HepG2 (cell line): Measurements from ENCODE around the gene ZKSCAN1. TPM values are rescaled to one million over a fixed set of nuclear protein-coding genes. Genes with fewer than 3 reads are reported as not detected.

Experiments used
- ARID4A ChIP-seq: sonication (generic); formaldehyde crosslinking; IDR thresholded peaks from 2 replicates; pipeline ENCODE4 v1.5.0; 2020; ENCODE audit warnings: mild to moderate bottlenecking, missing genetic modification reagents, borderline replicate concordance
- CBX5 ChIP-seq: sonication (generic); formaldehyde crosslinking; IDR thresholded peaks from 2 replicates; pipeline ENCODE4 v1.4.0; 2020; ENCODE audit warnings: missing genetic modification reagents, borderline replicate concordance
- DR1 ChIP-seq: sonication (generic); formaldehyde crosslinking; IDR thresholded peaks from 2 replicates; pipeline ENCODE4 v1.8.0; 2021; ENCODE audit warnings: mild to moderate bottlenecking, missing genetic modification reagents, inconsistent platforms
- EP300 ChIP-seq, 3 experiments: sonication (generic) in 1 of 3; formaldehyde crosslinking in 1 of 3; IDR thresholded peaks; 2 replicates each; pipeline versions ENCODE4 v1.5.1 to v1.6.1; 2011 to 2020; ENCODE audit warnings: low read depth in 2 of 3, low read length in 2 of 3, borderline replicate concordance in 1 of 3, improper control_type of control experiment in 1 of 3, mild to moderate bottlenecking in 1 of 3, missing genetic modification reagents in 1 of 3, moderate library complexity in 1 of 3
- FOXK2 ChIP-seq: fragments of 450-650 bp; IDR thresholded peaks from 2 replicates; pipeline ENCODE4 v1.6.1; 2016
- MED1 ChIP-seq: sonication (generic); formaldehyde crosslinking; IDR thresholded peaks from 2 replicates; pipeline ENCODE4 v1.4.0; 2020; ENCODE audit warnings: missing genetic modification reagents
- PATZ1 ChIP-seq: sonication (generic); formaldehyde crosslinking; IDR thresholded peaks from 2 replicates; pipeline ENCODE4 v1.4.0; 2020; ENCODE audit warnings: missing genetic modification reagents
- PHF5A ChIP-seq: IDR thresholded peaks from one replicate; pipeline ENCODE4 v1.6.1; 2018; ENCODE audit warnings: low read depth, missing genetic modification reagents; ENCODE audit not compliant: unreplicated experiment
- RFX3 ChIP-seq: IDR thresholded peaks from 2 replicates; pipeline ENCODE4 v1.6.1; 2016; ENCODE audit warnings: missing biosample characterization, missing genetic modification reagents
- RXRB ChIP-seq: IDR thresholded peaks from 2 replicates; pipeline ENCODE4 v1.6.1; 2016; ENCODE audit warnings: borderline replicate concordance, missing genetic modification reagents, missing compliant biosample characterization
- SOX13 ChIP-seq, 3 experiments: fragments of 450-650 bp in 1 of 3; sonication (generic) in 1 of 3; formaldehyde crosslinking in 1 of 3; IDR thresholded peaks in 2 of 3; conservative IDR thresholded peaks in 1 of 3; 2 replicates each; pipeline versions ENCODE4 v1.5.0 to v1.6.1; 2016 to 2020; ENCODE audit warnings: antibody characterized with exemption in 1 of 3, mild to moderate bottlenecking in 1 of 3, missing compliant biosample characterization in 1 of 3, missing genetic modification reagents in 1 of 3, moderate library complexity in 1 of 3
- ZNF317 ChIP-seq: sonication (generic); formaldehyde crosslinking; IDR thresholded peaks from 2 replicates; pipeline ENCODE4 v1.5.0; 2020; ENCODE audit warnings: mild to moderate bottlenecking, missing genetic modification reagents
- ZNF496 ChIP-seq: sonication (generic); formaldehyde crosslinking; IDR thresholded peaks from 2 replicates; pipeline ENCODE4 v1.8.1; 2023; ENCODE audit warnings: mild to moderate bottlenecking, moderate library complexity, missing genetic modification reagents; ENCODE audit not compliant: insufficient replicate concordance
- ZNF605 ChIP-seq: sonication (generic); formaldehyde crosslinking; IDR thresholded peaks from 2 replicates; pipeline ENCODE4 v1.8.0; 2022; ENCODE audit warnings: mild to moderate bottlenecking, missing genetic modification reagents
- ZNF614 ChIP-seq: IDR thresholded peaks from 2 replicates; pipeline ENCODE4 v1.6.1; 2018; ENCODE audit warnings: missing biosample characterization, missing genetic modification reagents, inconsistent platforms, borderline replicate concordance
- ZSCAN22 ChIP-seq: sonication (generic); formaldehyde crosslinking; IDR thresholded peaks from 2 replicates; pipeline ENCODE4 v1.4.0; 2020; ENCODE audit warnings: mild to moderate bottlenecking, missing genetic modification reagents
- ZSCAN9 ChIP-seq: IDR thresholded peaks from 2 replicates; pipeline ENCODE4 v1.6.1; 2016; ENCODE audit warnings: borderline replicate concordance
- polyA plus RNA-seq, 8 experiments: library from polyadenylated mRNA; depleted of rRNA in 3 of 8; stranded (reverse) in 7 of 8; unstranded in 1 of 8; fragments of >200 nt; fragmentation: Illumina TruSeq in 4 of 8; extraction: Trizol in 4 of 8; gene quantifications; 2 replicates each; pipeline versions ENCODE4 v1.2.1 to v1.2.3, GENCODE V29; 2011 to 2016; ENCODE audit warnings: low read depth in 4 of 8, missing spikeins in 1 of 8, mixed read lengths in 1 of 8; ENCODE audit not compliant: insufficient read depth in 1 of 8
- total RNA-seq, 5 experiments: library from RNA; depleted of rRNA; stranded (reverse); fragments of >200 nt; fragmentation: Illumina TruSeq; extraction: Trizol; gene quantifications; 2 replicates each; pipeline ENCODE4 v1.2.3, GENCODE V29; 2016; ENCODE audit warnings: low read depth in 1 of 5

ZKSCAN1 gene
- total and polyA plus RNA-seq, 2 of the 13 experiments (the other 11 are each of a cell fraction or from before 2014, with no cell fraction given): 46.4 to 60.6 TPM

GRCh38 chr7:99975782-99976521, 39.4 kb upstream of the ZKSCAN1 start, which contains the start of gene AZGP1 (continued):
- TF ChIP-seq DR1 (CRISPR knock-in tag): peak; percentile 69
- TF ChIP-seq ZSCAN9: 0 out of 2 replicates have a peak, but pooled peaks have one; percentile 31
- TF ChIP-seq ZNF605 (CRISPR knock-in tag): 0 out of 2 replicates have a peak, but pooled peaks have one; percentile 47
- TF ChIP-seq SOX13 (IDR thresholded peaks at IDR 0.05): no peak
- peak in 1 of 2 experiments; percentile 67; a peak in 2 of 4 replicates for TF ChIP-seq SOX13 (CRISPR knock-in tag; conservative IDR thresholded peaks at IDR 0.05 in 1 of 2, IDR thresholded peaks at IDR 0.05 in 1 of 2)
- TF ChIP-seq ZSCAN22 (CRISPR knock-in tag): no peak
- TF ChIP-seq RXRB (CRISPR knock-in tag): peak; percentile 33; the same call in 1 of the 2 replicates
- peak; percentile 50; the same call in 1 of the 2 replicates for TF ChIP-seq MED1
- peak; percentile 69 for TF ChIP-seq FOXK2
- peak; percentile 75; the same call in 1 of the 2 replicates for TF ChIP-seq ARID4A (CRISPR knock-in tag)
- TF ChIP-seq EP300 (IDR thresholded peaks at IDR 0.05; ENCODE audit: low read depth in 2 of 2, low read length in 2 of 2): peak in 1 of 2 experiments; percentile 30; a peak in 2 of 4 replicates
- TF ChIP-seq EP300 (CRISPR knock-in tag; IDR thresholded peaks at IDR 0.05; ENCODE audit: borderline replicate concordance): no peak
- peak; percentile 24; the same call in 1 of the 2 replicates for TF ChIP-seq PATZ1 (CRISPR knock-in tag)
- TF ChIP-seq ZNF317: no peak
- no peak for TF ChIP-seq RFX3
- TF ChIP-seq ZNF614 (CRISPR knock-in tag): peak; percentile 17; the same call in 1 of the 2 replicates
- TF ChIP-seq CBX5 (CRISPR knock-in tag): peak; percentile 54; the same call in 1 of the 2 replicates
- TF ChIP-seq ZNF496: no peak
- TF ChIP-seq PHF5A (CRISPR knock-in tag): peak; percentile 11
